ENCODE results near the gene SHROOM3.
"Not testable (repeated sequence)": the region's sequence is repeated elsewhere in the genome, so short reads cannot be mapped to it uniquely, and the experiment has no call there.

SHROOM3 gene

GRCh38 chr4:76708971-76709771 is 274.1 kb downstream of the SHROOM3 start:
- WGBS, 2 experiments (ENCODE audit: insufficient coverage in 2 of 2), result 89 to 94% methylated on average over 5 of the region's 5 CpGs
- H3K27ac ChIP-seq (ENCODE audit: low read depth, low read length, severe bottlenecking), result peak overlapping the region; percentile 11
- H3K9me3 ChIP-seq (ENCODE audit: control insufficient read depth, low read length), result no peaks in the 10 kb centered on the region
- peaks cover 32% of the 10 kb centered on the region for H3K4me1 ChIP-seq (ENCODE audit: control insufficient read depth, insufficient read depth, low read length, poor library complexity, severe bottlenecking)
- H3K4me3 ChIP-seq (ENCODE audit: extremely low read depth, insufficient read depth, low read length, poor library complexity, severe bottlenecking), result no peak overlapping the region
- H3K36me3 ChIP-seq (ENCODE audit: control insufficient read depth, insufficient read depth, low read length), result peaks cover 44% of the 10 kb centered on the region

- no peak overlapping the region for H3K4me3 ChIP-seq (ENCODE audit: extremely low read depth, insufficient read depth, low read length, poor library complexity, severe bottlenecking)
- H3K27ac ChIP-seq (ENCODE audit: low read depth, low read length, severe bottlenecking), result no peak overlapping the region
- H3K36me3 ChIP-seq (ENCODE audit: control insufficient read depth, insufficient read depth, low read length), result peaks cover 44% of the 10 kb centered on the region
- WGBS, 2 experiments (ENCODE audit: insufficient coverage in 2 of 2), result 91 to 99% methylated on average over 6 of the region's 7 CpGs
- H3K4me1 ChIP-seq (ENCODE audit: control insufficient read depth, insufficient read depth, low read length, poor library complexity, severe bottlenecking), result peaks cover 26% of the 10 kb centered on the region
- no peaks in the 10 kb centered on the region for H3K9me3 ChIP-seq (ENCODE audit: control insufficient read depth, low read length)
Measured at GRCh38 chr4:76709772-76710090, 274.7 kb downstream of the SHROOM3 start.

- H3K27ac ChIP-seq (ENCODE audit: low read depth, low read length, severe bottlenecking), result no peak overlapping the region
- no peak overlapping the region for H3K4me3 ChIP-seq (ENCODE audit: extremely low read depth, insufficient read depth, low read length, poor library complexity, severe bottlenecking)
- no peaks in the 10 kb centered on the region for H3K9me3 ChIP-seq (ENCODE audit: control insufficient read depth, low read length)
- peaks cover 22% of the 10 kb centered on the region for H3K4me1 ChIP-seq (ENCODE audit: control insufficient read depth, insufficient read depth, low read length, poor library complexity, severe bottlenecking)
- H3K36me3 ChIP-seq (ENCODE audit: control insufficient read depth, insufficient read depth, low read length), result peaks cover 31% of the 10 kb centered on the region
- 100% methylated on average over 1 of the region's 5 CpGs; no CpG with 5 or more reads in 1 of the 2 experiments for WGBS, 2 experiments (ENCODE audit: insufficient coverage in 2 of 2)
Measured at GRCh38 chr4:76712564-76712963, 277.5 kb downstream of the SHROOM3 start.

- Histone ChIP-seq H3K4me1 (ENCODE audit: control insufficient read depth, insufficient read depth, low read length, poor library complexity, severe bottlenecking) (peaks cover 9% of the 10 kb centered on the region), H3K36me3 (ENCODE audit: control insufficient read depth, insufficient read depth, low read length) (peaks cover 37% of the 10 kb centered on the region), H3K9me3 (ENCODE audit: control insufficient read depth, low read length) (no peaks in the 10 kb centered on the region), H3K4me3 (ENCODE audit: extremely low read depth, insufficient read depth, low read length, poor library complexity, severe bottlenecking) (no peak overlapping the region), H3K27ac (ENCODE audit: low read depth, low read length, severe bottlenecking) (no peak overlapping the region)
- no CpG with 5 or more reads among the region's 1 CpG for WGBS, 2 experiments (ENCODE audit: insufficient coverage in 2 of 2)
Measured at GRCh38 chr4:76714226-76714625, 279.2 kb downstream of the SHROOM3 start.

GRCh38 chr4:76716020-76716419 is 281.0 kb downstream of the SHROOM3 start:
- no peak overlapping the region for H3K27ac ChIP-seq (ENCODE audit: low read depth, low read length, severe bottlenecking)
- H3K36me3 ChIP-seq (ENCODE audit: control insufficient read depth, insufficient read depth, low read length), result peaks cover 26% of the 10 kb centered on the region
- WGBS, 2 experiments (ENCODE audit: insufficient coverage in 2 of 2), result 87 to 93% methylated on average over 4 of the region's 4 CpGs
- H3K4me3 ChIP-seq (ENCODE audit: extremely low read depth, insufficient read depth, low read length, poor library complexity, severe bottlenecking), result no peak overlapping the region
- no peaks in the 10 kb centered on the region for H3K9me3 ChIP-seq (ENCODE audit: control insufficient read depth, low read length)
- H3K4me1 ChIP-seq (ENCODE audit: control insufficient read depth, insufficient read depth, low read length, poor library complexity, severe bottlenecking), result no peaks in the 10 kb centered on the region

GRCh38 chr4:76716658-76717057 is 281.6 kb downstream of the SHROOM3 start:
- H3K4me1 ChIP-seq (ENCODE audit: control insufficient read depth, insufficient read depth, low read length, poor library complexity, severe bottlenecking), result no peaks in the 10 kb centered on the region
- no peak overlapping the region for H3K4me3 ChIP-seq (ENCODE audit: extremely low read depth, insufficient read depth, low read length, poor library complexity, severe bottlenecking)
- no peak overlapping the region for H3K27ac ChIP-seq (ENCODE audit: low read depth, low read length, severe bottlenecking)
- peaks cover 24% of the 10 kb centered on the region for H3K36me3 ChIP-seq (ENCODE audit: control insufficient read depth, insufficient read depth, low read length)
- WGBS, 2 experiments (ENCODE audit: insufficient coverage in 2 of 2), result no CpG with 5 or more reads among the region's 2 CpGs
- H3K9me3 ChIP-seq (ENCODE audit: control insufficient read depth, low read length), result no peaks in the 10 kb centered on the region

- 100% methylated on average over 1 of the region's 1 CpG; no CpG with 5 or more reads in 1 of the 2 experiments for WGBS, 2 experiments (ENCODE audit: insufficient coverage in 2 of 2)
- no peak overlapping the region for H3K27ac ChIP-seq (ENCODE audit: low read depth, low read length, severe bottlenecking)
- no peaks in the 10 kb centered on the region for H3K9me3 ChIP-seq (ENCODE audit: control insufficient read depth, low read length)
- peaks cover 17% of the 10 kb centered on the region for H3K36me3 ChIP-seq (ENCODE audit: control insufficient read depth, insufficient read depth, low read length)
- H3K4me1 ChIP-seq (ENCODE audit: control insufficient read depth, insufficient read depth, low read length, poor library complexity, severe bottlenecking), result no peaks in the 10 kb centered on the region
- no peak overlapping the region for H3K4me3 ChIP-seq (ENCODE audit: extremely low read depth, insufficient read depth, low read length, poor library complexity, severe bottlenecking)
Measured at GRCh38 chr4:76717431-76717830, 282.4 kb downstream of the SHROOM3 start.

GRCh38 chr4:76718021-76718420 is 283.0 kb downstream of the SHROOM3 start:
- H3K27ac ChIP-seq (ENCODE audit: low read depth, low read length, severe bottlenecking), result no peak overlapping the region
- peaks cover 12% of the 10 kb centered on the region for H3K36me3 ChIP-seq (ENCODE audit: control insufficient read depth, insufficient read depth, low read length)
- no peak overlapping the region for H3K4me3 ChIP-seq (ENCODE audit: extremely low read depth, insufficient read depth, low read length, poor library complexity, severe bottlenecking)
- WGBS, 2 experiments (ENCODE audit: insufficient coverage in 2 of 2), result 80% methylated on average over 1 of the region's 2 CpGs; no CpG with 5 or more reads in 1 of the 2 experiments
- H3K9me3 ChIP-seq (ENCODE audit: control insufficient read depth, low read length), result no peaks in the 10 kb centered on the region
- H3K4me1 ChIP-seq (ENCODE audit: control insufficient read depth, insufficient read depth, low read length, poor library complexity, severe bottlenecking), result peaks cover 1% of the 10 kb centered on the region

GRCh38 chr4:76718831-76719230 is 283.8 kb downstream of the SHROOM3 start:
- H3K9me3 ChIP-seq (ENCODE audit: control insufficient read depth, low read length), result no peaks in the 10 kb centered on the region
- peaks cover 10% of the 10 kb centered on the region for H3K4me1 ChIP-seq (ENCODE audit: control insufficient read depth, insufficient read depth, low read length, poor library complexity, severe bottlenecking)
- no CpG with 5 or more reads among the region's 1 CpG for WGBS, 2 experiments (ENCODE audit: insufficient coverage in 2 of 2)
- peaks cover 12% of the 10 kb centered on the region for H3K36me3 ChIP-seq (ENCODE audit: control insufficient read depth, insufficient read depth, low read length)
- no peak overlapping the region for H3K27ac ChIP-seq (ENCODE audit: low read depth, low read length, severe bottlenecking)
- H3K4me3 ChIP-seq (ENCODE audit: extremely low read depth, insufficient read depth, low read length, poor library complexity, severe bottlenecking), result no peak overlapping the region

- Histone ChIP-seq H3K9me3 (ENCODE audit: control insufficient read depth, low read length) (no peaks in the 10 kb centered on the region), H3K36me3 (ENCODE audit: control insufficient read depth, insufficient read depth, low read length) (peaks cover 12% of the 10 kb centered on the region), H3K4me3 (ENCODE audit: extremely low read depth, insufficient read depth, low read length, poor library complexity, severe bottlenecking) (no peak overlapping the region), H3K27ac (ENCODE audit: low read depth, low read length, severe bottlenecking) (no peak overlapping the region), H3K4me1 (ENCODE audit: control insufficient read depth, insufficient read depth, low read length, poor library complexity, severe bottlenecking) (peaks cover 20% of the 10 kb centered on the region)
- WGBS, 2 experiments (ENCODE audit: insufficient coverage in 2 of 2), result 80 to 100% methylated on average over 1 of the region's 2 CpGs
Measured at GRCh38 chr4:76720121-76720520, 285.1 kb downstream of the SHROOM3 start.

- Histone ChIP-seq H3K4me1 (ENCODE audit: control insufficient read depth, insufficient read depth, low read length, poor library complexity, severe bottlenecking) (peaks cover 35% of the 10 kb centered on the region), H3K36me3 (ENCODE audit: control insufficient read depth, insufficient read depth, low read length) (peaks cover 12% of the 10 kb centered on the region)
- H3K4me3 ChIP-seq (ENCODE audit: extremely low read depth, insufficient read depth, low read length, poor library complexity, severe bottlenecking); H3K27ac ChIP-seq (ENCODE audit: low read depth, low read length, severe bottlenecking); H3K9me3 ChIP-seq (ENCODE audit: control insufficient read depth, low read length): not testable (repeated sequence)
- WGBS, 2 experiments (ENCODE audit: insufficient coverage in 2 of 2), result 100% methylated on average over 1 of the region's 2 CpGs
Measured at GRCh38 chr4:76722146-76722545, 287.1 kb downstream of the SHROOM3 start.
